GM23338 (cell line): ENCODE data around the gene APBA2.

Experiments
- CREB1 ChIP-seq: fragments of 250-450 bp; sonication (Bioruptor Pico); IDR thresholded peaks from 2 replicates; pipeline ENCODE4 v1.5.0; 2020; ENCODE audit warnings: low read depth, mild to moderate bottlenecking, moderate library complexity
- EZH2 ChIP-seq: fragments of 200-600 bp; sonication (generic); IDR thresholded peaks from one replicate; pipeline ENCODE4 v1.8.0; 2017; ENCODE audit warnings: antibody characterized with exemption, mild to moderate bottlenecking, low read depth; ENCODE audit not compliant: unreplicated experiment
- EZH2phosphoT487 ChIP-seq: fragments of 200-600 bp; sonication (generic); IDR thresholded peaks from one replicate; pipeline ENCODE4 v1.8.1; 2018; ENCODE audit warnings: antibody characterized with exemption; ENCODE audit not compliant: unreplicated experiment
- JUNB ChIP-seq: IDR thresholded peaks from one replicate; pipeline ENCODE4 v1.6.1; 2016; ENCODE audit warnings: antibody characterized with exemption; ENCODE audit not compliant: unreplicated experiment
- NANOG ChIP-seq: IDR thresholded peaks from 2 replicates; pipeline ENCODE4 v1.6.1; 2016; ENCODE audit warnings: antibody characterized with exemption, borderline replicate concordance
- POLR2AphosphoS5 ChIP-seq: IDR thresholded peaks from 2 replicates; pipeline ENCODE4 v1.6.1; 2016; ENCODE audit warnings: antibody characterized with exemption, low read depth
- STAT1 ChIP-seq: IDR thresholded peaks from one replicate; pipeline ENCODE4 v1.6.1; 2016; ENCODE audit warnings: antibody characterized with exemption; ENCODE audit not compliant: unreplicated experiment
- ZNF114 ChIP-seq: fragments of 250-450 bp; sonication (Bioruptor Pico); IDR thresholded peaks from 2 replicates; pipeline ENCODE4 v1.5.0; 2020; ENCODE audit warnings: mild to moderate bottlenecking, moderate library complexity
- ZNF331 ChIP-seq: fragments of 250-450 bp; sonication (Bioruptor Pico); IDR thresholded peaks from 2 replicates; pipeline ENCODE4 v1.5.0; 2020; ENCODE audit warnings: low read depth, mild to moderate bottlenecking, moderate library complexity
- TF ChIP-seq, protein P1 (sequence below), 2 experiments: fragments of 200-600 bp in 1 of 2; sonication (generic) in 1 of 2; conservative IDR thresholded peaks; 2 replicates each; pipeline versions ENCODE4 v1.5.1 to v1.6.1; 2016 to 2017; ENCODE audit warnings: antibody characterized with exemption in 2 of 2, low read depth in 2 of 2, mild to moderate bottlenecking in 2 of 2, moderate library complexity in 1 of 2
- TF ChIP-seq, protein P2 (sequence below): fragments of 250-450 bp; sonication (Bioruptor Pico); IDR thresholded peaks from 2 replicates; pipeline ENCODE4 v1.5.0; 2020; ENCODE audit warnings: mild to moderate bottlenecking, moderate library complexity
- TF ChIP-seq, protein P3 (sequence below): IDR thresholded peaks from one replicate; pipeline ENCODE4 v1.6.1; 2018; ENCODE audit warnings: antibody characterized with exemption; ENCODE audit not compliant: unreplicated experiment
- TF ChIP-seq, protein P4 (sequence below): IDR thresholded peaks from 2 replicates; pipeline ENCODE4 v1.6.1; 2016; ENCODE audit warnings: antibody characterized with exemption

DNA sequence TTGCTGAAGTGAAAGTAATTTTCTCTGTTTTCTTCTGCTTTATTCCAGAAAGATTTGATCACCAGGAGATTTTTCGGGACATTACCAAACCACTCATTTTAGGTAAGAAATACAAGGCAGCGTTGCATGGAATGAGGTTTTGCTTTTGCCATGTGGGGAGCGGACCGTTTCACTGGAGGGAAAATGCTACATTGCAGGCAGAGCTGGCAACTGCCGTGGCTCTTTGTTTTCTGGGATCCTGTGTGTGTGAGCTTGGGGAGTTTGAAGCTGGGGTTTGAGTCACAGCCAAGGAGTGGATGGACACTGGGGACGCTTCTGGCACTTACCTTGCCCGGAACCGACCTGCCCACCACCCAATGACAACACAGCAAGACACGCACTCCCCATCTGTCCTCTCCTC is 109.9 kb downstream of the APBA2 start:
- TF ChIP-seq, protein P1, sequence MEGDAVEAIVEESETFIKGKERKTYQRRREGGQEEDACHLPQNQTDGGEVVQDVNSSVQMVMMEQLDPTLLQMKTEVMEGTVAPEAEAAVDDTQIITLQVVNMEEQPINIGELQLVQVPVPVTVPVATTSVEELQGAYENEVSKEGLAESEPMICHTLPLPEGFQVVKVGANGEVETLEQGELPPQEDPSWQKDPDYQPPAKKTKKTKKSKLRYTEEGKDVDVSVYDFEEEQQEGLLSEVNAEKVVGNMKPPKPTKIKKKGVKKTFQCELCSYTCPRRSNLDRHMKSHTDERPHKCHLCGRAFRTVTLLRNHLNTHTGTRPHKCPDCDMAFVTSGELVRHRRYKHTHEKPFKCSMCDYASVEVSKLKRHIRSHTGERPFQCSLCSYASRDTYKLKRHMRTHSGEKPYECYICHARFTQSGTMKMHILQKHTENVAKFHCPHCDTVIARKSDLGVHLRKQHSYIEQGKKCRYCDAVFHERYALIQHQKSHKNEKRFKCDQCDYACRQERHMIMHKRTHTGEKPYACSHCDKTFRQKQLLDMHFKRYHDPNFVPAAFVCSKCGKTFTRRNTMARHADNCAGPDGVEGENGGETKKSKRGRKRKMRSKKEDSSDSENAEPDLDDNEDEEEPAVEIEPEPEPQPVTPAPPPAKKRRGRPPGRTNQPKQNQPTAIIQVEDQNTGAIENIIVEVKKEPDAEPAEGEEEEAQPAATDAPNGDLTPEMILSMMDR (conservative IDR thresholded peaks at IDR 0.05; ENCODE audit: low read depth in 2 of 2), result no peak
- TF ChIP-seq ZNF331 (CRISPR knock-in tag), result no peak
- TF ChIP-seq EZH2phosphoT487, result no peak
- no peak for TF ChIP-seq EZH2
- no peak for TF ChIP-seq JUNB
- TF ChIP-seq CREB1 (CRISPR knock-in tag), result no peak
- no peak for TF ChIP-seq POLR2AphosphoS5
- TF ChIP-seq, protein P2, sequence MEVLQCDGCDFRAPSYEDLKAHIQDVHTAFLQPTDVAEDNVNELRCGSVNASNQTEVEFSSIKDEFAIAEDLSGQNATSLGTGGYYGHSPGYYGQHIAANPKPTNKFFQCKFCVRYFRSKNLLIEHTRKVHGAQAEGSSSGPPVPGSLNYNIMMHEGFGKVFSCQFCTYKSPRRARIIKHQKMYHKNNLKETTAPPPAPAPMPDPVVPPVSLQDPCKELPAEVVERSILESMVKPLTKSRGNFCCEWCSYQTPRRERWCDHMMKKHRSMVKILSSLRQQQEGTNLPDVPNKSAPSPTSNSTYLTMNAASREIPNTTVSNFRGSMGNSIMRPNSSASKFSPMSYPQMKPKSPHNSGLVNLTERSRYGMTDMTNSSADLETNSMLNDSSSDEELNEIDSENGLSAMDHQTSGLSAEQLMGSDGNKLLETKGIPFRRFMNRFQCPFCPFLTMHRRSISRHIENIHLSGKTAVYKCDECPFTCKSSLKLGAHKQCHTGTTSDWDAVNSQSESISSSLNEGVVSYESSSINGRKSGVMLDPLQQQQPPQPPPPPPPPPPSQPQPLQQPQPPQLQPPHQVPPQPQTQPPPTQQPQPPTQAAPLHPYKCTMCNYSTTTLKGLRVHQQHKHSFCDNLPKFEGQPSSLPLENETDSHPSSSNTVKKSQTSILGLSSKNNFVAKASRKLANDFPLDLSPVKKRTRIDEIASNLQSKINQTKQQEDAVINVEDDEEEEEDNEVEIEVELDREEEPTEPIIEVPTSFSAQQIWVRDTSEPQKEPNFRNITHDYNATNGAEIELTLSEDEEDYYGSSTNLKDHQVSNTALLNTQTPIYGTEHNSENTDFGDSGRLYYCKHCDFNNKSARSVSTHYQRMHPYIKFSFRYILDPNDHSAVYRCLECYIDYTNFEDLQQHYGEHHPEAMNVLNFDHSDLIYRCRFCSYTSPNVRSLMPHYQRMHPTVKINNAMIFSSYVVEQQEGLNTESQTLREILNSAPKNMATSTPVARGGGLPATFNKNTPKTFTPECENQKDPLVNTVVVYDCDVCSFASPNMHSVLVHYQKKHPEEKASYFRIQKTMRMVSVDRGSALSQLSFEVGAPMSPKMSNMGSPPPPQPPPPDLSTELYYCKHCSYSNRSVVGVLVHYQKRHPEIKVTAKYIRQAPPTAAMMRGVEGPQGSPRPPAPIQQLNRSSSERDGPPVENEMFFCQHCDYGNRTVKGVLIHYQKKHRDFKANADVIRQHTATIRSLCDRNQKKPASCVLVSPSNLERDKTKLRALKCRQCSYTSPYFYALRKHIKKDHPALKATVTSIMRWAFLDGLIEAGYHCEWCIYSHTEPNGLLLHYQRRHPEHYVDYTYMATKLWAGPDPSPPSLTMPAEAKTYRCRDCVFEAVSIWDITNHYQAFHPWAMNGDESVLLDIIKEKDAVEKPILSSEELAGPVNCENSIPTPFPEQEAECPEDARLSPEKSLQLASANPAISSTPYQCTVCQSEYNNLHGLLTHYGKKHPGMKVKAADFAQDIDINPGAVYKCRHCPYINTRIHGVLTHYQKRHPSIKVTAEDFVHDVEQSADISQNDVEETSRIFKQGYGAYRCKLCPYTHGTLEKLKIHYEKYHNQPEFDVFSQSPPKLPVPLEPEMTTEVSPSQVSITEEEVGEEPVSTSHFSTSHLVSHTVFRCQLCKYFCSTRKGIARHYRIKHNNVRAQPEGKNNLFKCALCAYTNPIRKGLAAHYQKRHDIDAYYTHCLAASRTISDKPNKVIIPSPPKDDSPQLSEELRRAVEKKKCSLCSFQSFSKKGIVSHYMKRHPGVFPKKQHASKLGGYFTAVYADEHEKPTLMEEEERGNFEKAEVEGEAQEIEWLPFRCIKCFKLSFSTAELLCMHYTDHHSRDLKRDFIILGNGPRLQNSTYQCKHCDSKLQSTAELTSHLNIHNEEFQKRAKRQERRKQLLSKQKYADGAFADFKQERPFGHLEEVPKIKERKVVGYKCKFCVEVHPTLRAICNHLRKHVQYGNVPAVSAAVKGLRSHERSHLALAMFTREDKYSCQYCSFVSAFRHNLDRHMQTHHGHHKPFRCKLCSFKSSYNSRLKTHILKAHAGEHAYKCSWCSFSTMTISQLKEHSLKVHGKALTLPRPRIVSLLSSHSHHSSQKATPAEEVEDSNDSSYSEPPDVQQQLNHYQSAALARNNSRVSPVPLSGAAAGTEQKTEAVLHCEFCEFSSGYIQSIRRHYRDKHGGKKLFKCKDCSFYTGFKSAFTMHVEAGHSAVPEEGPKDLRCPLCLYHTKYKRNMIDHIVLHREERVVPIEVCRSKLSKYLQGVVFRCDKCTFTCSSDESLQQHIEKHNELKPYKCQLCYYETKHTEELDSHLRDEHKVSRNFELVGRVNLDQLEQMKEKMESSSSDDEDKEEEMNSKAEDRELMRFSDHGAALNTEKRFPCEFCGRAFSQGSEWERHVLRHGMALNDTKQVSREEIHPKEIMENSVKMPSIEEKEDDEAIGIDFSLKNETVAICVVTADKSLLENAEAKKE (CRISPR knock-in tag), result no peak
- TF ChIP-seq, protein P3, sequence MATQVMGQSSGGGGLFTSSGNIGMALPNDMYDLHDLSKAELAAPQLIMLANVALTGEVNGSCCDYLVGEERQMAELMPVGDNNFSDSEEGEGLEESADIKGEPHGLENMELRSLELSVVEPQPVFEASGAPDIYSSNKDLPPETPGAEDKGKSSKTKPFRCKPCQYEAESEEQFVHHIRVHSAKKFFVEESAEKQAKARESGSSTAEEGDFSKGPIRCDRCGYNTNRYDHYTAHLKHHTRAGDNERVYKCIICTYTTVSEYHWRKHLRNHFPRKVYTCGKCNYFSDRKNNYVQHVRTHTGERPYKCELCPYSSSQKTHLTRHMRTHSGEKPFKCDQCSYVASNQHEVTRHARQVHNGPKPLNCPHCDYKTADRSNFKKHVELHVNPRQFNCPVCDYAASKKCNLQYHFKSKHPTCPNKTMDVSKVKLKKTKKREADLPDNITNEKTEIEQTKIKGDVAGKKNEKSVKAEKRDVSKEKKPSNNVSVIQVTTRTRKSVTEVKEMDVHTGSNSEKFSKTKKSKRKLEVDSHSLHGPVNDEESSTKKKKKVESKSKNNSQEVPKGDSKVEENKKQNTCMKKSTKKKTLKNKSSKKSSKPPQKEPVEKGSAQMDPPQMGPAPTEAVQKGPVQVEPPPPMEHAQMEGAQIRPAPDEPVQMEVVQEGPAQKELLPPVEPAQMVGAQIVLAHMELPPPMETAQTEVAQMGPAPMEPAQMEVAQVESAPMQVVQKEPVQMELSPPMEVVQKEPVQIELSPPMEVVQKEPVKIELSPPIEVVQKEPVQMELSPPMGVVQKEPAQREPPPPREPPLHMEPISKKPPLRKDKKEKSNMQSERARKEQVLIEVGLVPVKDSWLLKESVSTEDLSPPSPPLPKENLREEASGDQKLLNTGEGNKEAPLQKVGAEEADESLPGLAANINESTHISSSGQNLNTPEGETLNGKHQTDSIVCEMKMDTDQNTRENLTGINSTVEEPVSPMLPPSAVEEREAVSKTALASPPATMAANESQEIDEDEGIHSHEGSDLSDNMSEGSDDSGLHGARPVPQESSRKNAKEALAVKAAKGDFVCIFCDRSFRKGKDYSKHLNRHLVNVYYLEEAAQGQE, result no peak
- TF ChIP-seq, protein P4, sequence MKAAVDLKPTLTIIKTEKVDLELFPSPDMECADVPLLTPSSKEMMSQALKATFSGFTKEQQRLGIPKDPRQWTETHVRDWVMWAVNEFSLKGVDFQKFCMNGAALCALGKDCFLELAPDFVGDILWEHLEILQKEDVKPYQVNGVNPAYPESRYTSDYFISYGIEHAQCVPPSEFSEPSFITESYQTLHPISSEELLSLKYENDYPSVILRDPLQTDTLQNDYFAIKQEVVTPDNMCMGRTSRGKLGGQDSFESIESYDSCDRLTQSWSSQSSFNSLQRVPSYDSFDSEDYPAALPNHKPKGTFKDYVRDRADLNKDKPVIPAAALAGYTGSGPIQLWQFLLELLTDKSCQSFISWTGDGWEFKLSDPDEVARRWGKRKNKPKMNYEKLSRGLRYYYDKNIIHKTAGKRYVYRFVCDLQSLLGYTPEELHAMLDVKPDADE, result no peak
- TF ChIP-seq STAT1, result no peak
- no peak for TF ChIP-seq NANOG
- no peak for TF ChIP-seq ZNF114 (CRISPR knock-in tag)
